Amygdala (tissue), 56 donors: ENCODE results near the gene COPRS.
"Not testable (repeated sequence)": the region's sequence is repeated elsewhere in the genome, so short reads cannot be mapped to it uniquely, and the experiment has no call there.

Source experiments
- DNase-seq, 56 donors: peaks; one replicate each; lab custom pipeline; 2025; lab: John Stamatoyannopoulos, UW

The COPRS gene

DNA sequence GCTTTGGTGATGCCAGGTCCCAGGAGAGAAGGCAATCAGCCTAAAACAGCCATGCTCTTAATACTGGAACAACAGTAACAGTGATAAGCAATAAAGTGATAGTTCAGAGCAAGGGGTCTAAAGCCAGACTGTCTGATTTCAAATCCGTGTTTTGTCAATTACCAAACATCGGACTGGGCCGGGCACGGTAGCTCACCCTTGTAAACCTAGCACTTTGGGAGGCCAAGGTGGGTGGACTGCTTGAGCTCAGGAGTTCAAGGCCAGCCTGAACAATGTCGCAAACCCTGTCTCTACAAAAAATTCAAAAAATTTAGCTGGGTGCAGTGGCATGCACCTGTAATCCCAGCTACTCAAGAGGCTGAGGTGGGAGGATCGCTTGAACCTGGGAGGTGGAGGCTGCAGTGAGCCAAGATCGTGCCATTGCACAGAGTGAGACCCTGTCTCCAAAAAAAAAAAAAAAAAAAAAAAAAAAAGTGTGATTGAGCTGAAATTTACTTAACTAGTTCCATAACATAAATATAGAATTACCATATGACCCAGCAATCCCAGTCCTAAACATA, 5.1 kb downstream of the COPRS start:
- DNase-seq: no peak

DNA sequence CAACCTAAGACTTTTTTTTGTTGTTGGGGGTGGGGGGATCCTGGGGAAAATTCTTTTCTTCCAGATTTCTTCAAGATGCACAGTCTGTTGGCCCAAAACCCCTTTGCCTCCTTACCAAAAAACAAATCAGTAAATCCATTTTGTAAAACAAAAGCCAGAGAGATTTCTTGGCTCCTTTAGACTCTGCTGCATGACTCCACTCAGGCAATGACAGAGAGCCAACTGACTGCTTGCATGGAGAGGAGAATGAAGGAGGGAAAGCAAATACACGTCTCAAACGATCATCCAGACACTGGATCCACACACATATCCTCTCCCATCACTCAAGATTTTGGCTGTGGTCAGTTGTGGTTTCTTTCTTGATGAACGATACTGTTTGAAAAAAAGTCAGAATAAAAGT, 13.8 kb downstream of the COPRS start:
- no peak for DNase-seq

DNA sequence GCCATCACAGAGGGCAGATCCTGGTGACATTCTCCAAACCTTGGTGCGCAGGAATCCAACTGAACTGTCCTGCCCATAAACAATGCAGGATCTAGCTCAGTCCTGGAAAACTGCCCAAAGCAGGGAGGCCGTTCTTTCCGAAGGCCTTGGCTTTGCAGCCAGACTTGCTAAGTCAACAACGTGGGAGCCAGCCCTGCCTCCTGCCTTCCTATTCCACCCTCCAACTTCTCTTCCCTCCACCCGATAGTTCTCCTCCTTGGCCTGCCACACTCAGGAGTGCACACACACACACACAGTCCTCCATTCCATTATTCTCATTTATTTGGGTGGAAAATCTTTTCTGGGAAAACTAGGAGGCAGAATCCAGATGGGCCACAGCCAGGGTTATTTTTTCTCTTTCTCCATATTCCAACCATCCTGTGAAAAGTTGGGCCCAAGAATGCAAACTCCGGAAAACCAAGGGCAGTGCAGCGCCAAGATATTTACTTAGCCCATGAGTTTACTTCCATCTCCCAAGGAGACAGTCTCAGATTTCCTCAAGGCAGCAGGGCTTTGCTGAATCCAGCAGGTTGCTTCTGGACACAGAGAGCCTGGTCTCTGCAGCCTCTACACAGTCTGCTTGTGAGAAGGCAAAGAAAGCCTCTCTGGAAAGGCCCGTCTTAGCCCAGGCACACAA, 15.8 kb downstream of the COPRS start:
- peak in 40 of 56 donors; percentile 3 to 69 (median 27) for DNase-seq

DNA sequence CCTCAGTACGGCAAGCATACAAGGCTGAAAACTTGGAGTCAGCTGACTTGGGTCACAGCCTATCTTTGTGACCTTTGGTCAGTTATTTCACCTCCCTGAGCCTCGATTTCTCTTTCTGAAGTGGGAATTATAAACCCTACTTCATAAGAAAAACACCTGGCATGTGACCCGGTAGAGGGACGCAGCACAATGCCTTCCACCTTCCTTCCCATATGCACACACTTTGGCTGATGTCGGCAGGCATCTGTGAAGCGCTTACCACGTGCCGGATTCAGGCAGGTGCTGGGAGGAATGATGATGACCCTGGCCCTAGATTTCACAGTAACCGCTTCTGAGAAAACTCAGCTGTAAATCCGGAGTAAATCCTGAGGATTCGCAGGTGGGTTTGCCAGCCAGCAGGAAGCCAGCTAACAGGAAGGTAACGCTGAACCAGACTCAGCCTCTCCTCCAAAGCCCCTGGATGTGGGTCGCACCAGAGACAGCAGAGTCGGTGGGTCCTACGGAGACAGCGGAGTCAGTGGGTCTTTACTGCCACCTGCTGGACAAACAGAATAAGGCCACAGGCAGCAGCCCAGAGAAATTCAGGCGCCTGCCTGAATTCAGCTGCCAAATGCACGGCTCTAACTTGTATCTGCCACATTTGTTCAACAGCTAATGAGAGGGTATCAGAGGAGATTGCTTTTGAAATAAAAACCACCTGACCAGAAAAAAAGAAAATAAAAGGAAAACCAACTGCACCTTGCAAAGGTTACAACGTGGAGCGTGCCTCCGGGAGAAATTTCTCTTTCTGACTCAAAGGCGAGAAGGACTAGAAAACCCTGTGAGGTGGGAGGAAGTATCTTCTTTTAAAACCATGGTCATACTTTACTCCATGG, 16.6 kb downstream of the COPRS start:
- DNase-seq: peak in 52 of 56 donors; percentile 14 to 82 (median 52)

DNA sequence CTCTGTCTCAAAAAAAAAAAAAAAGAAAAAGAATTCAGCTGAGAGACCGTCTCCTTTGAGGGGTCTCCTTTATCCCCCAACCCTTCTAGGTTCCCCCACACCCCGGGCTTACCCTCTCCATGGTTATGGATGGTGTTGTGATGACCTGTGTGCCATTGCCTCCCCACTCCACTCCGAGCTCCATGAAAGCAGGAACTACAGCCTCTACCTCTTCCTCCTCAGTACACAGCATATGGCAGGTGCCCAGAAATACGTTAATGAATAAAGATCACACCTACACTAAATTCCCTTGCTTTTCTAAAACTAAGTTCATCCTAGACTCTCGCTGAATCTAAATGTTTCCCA, 17.2 kb downstream of the COPRS start:
- no peak for DNase-seq

DNA sequence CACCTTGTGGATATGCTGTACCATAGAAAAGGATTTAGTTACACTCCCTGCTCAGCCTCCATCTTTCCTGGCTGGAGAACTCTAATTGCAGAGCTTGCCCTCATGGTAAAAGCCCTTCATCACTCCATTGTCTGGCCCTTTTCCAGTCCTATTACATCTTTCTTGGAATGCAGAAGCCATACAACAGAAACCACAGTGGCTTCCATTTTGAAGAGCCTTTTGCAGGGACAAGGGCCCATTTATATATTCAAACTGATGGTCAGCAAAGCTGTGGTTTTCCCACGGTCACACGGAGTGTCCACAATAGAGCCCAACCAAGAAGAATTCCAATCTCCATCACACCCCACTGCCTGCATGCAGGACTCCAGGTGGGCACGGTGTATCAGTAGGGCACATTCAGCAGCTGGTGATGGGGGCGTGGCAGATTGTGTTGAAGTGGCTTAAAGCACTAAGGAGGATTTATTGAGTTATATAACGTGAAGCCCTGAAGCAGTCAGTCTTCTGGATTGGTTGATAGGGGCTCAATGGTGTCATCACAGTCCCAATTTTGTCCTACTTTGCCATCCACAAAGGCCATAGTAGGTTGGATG, 20.3 kb downstream of the COPRS start:
- DNase-seq: no peak

DNA sequence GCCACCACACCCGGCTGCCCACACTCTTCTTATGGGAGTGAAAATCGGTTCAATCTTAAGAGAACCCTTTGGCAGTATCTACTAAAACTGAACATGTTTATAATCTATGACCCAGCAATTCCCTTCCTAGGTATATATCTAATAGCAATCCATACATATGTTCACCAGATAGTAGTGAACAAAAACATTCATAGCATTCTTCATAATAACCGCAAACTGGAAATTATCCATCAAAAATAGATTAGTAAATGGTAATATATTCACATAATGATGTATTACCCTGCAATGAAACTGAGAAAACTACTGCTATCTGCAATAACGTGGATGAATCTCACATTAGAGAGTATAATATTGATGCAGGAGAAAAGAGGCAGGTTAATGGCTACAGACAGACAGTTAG, 23.1 kb downstream of the COPRS start:
- no peak for DNase-seq

DNA sequence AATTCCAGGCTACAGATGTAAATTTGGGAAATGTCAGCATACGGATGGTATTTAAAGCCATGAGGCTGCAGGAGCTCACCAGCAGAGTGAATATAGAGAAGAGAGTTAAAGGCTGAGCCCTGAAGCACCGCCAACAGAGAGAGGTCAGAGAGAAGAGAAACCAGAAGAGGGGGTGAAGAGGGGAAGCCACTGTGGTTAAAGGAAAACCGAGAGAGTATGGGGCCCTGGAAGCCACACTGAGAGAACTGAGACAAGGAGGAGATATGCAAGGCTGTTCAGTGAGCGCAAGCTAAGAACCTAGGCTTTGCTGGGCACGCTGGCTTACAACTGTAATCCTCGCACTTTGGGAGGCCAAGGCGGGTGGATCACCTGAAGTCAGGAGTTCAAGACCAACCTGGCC, 24.6 kb downstream of the COPRS start:
- DNase-seq: peak in 2 of 56 donors; percentile 18

DNA sequence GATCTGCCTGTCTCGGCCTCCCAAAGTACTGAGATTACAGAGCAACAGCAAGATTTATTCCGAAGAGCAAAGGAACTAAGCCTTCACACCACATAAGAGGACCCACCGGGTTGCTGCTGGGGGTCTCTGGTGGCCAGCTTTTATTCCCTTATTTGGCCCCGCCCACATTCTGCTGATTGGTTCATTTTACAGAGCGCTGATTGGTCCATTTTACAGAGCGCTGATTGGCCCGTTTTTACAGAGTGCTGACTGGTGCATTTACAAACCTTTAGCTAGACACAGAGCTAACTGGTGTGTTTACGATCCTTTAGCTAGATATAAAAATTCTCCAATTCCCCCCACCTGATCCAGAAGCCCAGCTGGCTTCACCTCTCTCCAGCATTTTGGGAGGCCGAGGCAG, 26.3 kb downstream of the COPRS start:
- DNase-seq: no peak

DNA sequence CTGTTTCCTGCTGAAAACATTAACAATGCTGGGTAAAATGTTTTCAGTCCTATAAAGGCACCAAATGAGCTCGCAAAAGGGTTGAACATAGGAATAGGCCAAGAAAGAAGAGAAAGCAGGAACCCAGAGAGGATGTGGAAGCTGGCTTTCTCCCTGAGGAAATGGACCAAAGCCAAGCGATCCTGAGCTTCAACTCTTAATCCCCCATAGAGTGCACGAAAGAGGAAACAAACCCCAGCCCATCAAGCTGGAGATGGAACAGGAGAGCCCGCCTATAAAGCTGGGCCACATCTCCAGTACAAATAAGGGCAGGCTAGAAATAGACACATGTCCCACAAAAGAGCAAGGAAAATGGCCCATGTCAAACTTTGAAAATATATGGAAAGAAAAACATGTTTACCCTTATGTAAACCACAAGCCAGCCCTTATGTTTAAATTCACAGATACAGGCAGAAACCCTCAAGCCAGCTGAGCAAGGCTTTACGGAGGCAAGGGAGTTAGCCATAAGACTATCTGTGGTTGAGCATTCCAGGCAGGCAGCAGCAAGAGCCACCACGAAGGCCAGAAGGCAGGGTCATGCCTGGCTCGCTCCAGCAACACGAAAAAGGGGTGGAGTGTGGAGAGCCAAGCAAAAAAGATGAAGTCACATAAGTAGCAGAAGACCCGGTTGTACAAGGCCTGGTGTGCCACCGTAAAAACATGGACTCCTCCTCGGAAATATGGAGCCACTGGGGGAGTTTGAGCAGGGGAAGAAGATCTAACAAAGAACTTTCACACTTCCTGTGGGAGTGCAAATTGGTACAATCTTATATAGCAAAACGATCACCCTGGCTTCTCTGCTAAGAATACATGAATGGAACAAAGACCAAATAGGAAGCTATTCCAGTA, 27.8 kb downstream of the COPRS start:
- DNase-seq: no peak

DNA sequence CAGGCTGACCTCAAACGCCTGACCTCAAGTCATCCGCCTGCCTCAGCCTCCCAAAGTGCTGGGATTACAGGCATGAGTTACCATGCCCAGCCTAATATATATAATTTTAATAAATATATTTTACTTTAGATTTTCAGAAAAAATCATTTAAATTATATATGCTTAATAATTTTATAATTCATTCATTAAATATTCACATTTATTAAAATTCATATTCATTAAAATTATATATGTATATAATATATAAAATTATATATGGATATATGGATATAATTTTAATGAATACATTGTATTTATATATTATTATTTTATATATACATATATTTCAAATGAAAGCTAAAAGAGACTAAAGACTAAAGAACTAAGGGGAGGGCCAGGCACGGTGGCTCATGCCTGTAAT, 29.4 kb downstream of the COPRS start:
- no peak for DNase-seq

DNA sequence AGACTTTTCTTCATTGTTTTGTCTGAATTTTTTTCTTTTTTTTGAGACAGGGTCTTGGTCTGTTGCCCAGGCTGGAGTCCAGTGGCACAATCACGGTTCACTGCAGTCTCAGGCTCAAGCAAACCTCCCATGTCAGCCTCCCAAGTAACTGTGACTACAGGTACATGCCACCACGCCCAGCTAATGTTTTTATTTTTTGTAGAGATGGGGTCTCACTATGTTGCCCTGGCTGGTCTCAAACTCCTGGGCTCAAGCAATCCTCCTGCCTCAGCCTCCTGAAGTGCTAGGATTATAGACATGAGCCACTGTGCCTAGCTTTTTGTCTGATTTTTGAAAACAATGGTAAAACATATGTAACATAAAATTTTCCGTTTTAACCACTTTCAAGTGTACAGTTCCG, 30.1 kb downstream of the COPRS start:
- DNase-seq: not testable (repeated sequence)

DNA sequence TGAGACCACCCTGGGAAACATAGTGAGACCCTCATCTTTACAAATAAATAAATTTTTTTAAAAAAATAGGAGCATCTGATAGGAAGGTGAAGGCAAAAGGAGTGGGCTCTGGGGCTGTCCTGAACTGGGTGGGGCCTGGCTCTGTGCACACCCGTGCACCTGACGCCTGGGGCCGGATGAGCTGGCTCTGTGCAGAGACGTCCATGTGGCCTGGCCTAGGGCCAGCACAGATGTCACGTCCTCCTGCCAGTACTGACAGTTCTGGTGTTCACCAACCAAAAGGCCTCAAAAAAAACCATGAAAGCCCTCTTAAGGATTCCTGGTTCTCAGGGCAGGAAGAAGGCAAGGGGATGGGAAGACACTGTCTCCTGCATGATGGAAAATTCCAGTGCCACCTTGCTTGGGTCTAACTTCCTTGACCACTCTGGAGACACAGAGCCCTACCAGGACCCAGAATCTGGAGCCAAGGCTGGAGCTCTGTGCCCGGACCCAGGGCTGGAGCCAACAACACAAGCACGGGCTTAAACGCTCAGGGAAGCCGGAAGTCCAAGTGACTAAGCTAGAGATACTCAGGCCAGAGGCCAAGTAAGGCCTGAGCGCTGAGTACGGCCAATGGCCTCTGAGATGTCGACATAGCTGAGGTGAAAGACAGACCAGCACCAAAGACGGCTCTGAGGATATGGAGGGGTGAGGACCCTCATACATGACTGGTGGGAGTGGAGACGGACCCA, 32.9 kb downstream of the COPRS start:
- DNase-seq: no peak

DNA sequence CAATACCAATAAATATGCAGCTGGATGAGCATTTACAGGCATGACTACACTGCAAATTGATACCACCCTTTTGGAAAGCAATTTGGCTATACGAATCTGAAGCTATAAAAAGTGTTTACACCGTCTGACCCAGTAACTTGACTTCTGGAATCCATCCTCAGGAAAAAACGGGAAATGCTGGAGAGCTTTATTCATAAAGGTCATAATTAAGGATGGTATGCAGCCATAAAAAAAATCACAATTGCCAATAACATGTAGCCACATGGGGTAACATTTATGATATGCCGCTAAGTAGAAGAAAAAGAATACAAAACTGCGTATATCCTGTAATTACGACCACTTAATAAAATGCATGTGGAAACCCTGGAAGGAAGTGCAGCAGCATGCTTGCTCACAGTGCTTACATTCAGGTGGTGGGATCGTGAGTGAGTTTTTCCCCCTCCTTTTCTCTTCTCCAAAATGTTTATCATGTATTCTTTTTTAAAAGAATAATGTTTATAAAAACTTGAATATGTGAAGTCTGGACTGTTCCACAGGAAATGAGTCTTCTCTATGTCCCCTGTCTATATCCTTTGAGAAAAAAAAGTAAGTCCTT, 34.2 kb downstream of the COPRS start:
- DNase-seq: no peak

DNA sequence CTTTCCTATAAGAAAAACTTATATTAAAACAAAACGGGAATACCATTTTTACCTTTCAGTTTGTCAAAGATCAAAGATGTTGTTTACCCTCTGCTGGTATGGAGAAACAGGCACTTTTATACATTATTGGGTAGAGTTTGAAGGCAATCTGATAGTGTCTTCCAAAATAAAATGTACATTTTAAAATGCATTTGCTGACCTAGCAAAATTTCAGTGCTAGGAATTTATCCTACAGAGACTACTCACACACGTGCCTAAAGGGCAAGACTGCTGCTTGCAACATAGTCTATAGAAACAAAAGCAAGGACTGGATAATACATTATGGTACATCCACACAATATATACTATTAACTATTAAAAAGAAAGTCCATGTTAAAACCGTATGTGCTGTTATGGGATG, 36.0 kb downstream of the COPRS start:
- DNase-seq: no peak

DNA sequence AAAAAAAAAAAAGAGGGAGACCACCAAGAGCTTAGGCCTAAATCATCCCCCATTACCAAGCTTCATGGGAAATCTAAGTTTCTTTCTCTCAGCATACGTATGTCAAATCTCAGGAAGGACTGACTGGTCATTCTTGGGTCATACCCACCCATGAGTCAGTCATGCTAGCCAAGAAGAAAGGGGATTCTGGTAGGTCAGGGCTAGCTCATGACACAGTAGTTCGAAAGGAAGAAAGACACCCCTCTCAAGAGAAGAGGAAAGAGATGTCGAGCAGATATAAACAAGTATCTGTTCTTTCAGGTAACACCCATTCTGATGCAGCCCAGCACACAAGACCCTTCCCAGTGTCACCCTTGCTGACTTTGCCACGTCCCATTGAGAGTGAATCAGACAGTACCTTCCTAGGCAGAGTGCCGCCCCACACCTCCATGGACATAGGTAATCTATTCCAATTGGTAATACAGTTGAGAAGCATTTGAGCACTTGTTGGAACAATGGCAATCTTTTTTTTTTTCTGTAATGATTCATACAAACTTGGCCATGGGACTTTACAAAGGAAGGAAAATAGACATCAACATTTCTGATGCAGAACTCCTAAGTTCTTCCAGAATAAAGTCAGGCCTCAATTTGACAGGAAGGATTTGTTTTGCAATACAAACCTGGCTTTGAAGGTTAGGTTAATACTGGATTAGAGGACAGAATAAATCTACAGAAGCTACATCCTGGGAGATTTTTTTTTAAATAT, 38.2 kb downstream of the COPRS start:
- DNase-seq: no peak

DNA sequence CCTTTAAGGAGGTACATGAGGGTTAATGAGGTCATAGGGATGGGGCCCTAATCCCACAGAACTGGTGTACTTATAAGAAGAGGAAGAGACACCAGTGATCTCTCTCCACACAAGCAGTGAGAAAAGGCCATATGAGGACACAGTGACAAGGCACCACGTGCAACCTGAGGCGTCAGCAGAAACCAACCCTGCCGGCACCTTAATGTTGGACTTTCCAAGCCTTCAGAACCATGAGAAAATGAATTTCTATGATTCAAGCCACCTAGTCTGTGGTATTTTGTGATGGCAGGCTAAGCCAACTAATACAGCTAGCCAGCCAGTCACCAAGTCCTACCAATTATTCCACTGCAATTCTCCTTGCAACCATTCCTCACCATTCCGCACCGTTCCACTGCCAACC, 39.5 kb downstream of the COPRS start:
- DNase-seq: no peak

DNA sequence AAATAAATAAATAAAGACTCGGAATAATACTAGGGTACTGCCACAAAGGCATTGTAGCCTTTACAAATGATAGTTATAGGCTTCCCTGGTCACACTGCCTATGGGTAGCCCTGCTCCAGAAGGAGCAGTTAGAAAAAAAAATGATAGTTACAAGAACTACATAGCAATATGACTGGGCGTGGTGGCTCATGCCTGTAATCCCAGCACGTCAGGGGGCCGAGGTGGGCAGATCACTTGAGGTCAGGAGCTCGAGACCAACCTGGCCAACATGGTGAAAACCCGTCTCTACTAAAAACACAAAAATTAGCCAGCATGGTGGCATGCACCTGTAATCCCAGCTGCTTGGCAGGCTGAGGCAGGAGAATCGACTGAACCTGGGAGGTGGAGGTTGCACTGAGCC, 40.2 kb downstream of the COPRS start:
- not testable (repeated sequence) for DNase-seq
